Measurements from ENCODE around the gene CARD18. TPM values are rescaled to one million over a fixed set of nuclear protein-coding genes. Genes with fewer than 3 reads are reported as not detected.

CARD18 gene
- total RNA-seq, 3 donors from 2014 or later, result not detected

- no peak for DNase-seq (ENCODE audit: low spot score in 2 of 2)
- Histone ChIP-seq H3K4me1 (no peaks in the 10 kb centered on the region), H3K9me3 (no peaks in the 10 kb centered on the region), H3K27ac (no peak overlapping the region), H3K36me3 (no peaks in the 10 kb centered on the region), H3K4me3 (no peak overlapping the region), H3K27me3 (no peaks in the 10 kb centered on the region)
- TF ChIP-seq CTCF (IDR thresholded peaks at IDR 0.05) (no peak), POLR2A (IDR thresholded peaks at IDR 0.05) (no peak), POLR2AphosphoS5 (IDR thresholded peaks at IDR 0.05) (no peak)
- intact Hi-C loops (cut with DNase I; ENCODE audit: low total_unique reads), result no loop called here
Observed at GRCh38 chr11:105179542-105180278, 40.1 kb upstream of the CARD18 start.

- H3K4me1 ChIP-seq, result no peaks in the 10 kb centered on the region
- intact Hi-C loops (cut with DNase I; ENCODE audit: low total_unique reads), result no loop called here
- no peak for DNase-seq (ENCODE audit: low spot score in 2 of 2)
Observed at GRCh38 chr11:105177658-105178057, 38.1 kb upstream of the CARD18 start.

GRCh38 chr11:105168457-105168856 lies 28.9 kb upstream of the CARD18 start:
- H3K9me3 ChIP-seq, result peaks cover 0 to 3% of the 10 kb centered on the region in 2 donors
- TF ChIP-seq POLR2A (IDR thresholded peaks at IDR 0.05) (no peak), POLR2AphosphoS5 (IDR thresholded peaks at IDR 0.05) (no peak)
- DNase-seq (ENCODE audit: low spot score in 2 of 2), result no peak
- no peaks in the 10 kb centered on the region for H3K4me1 ChIP-seq
- no peaks in the 10 kb centered on the region for H3K36me3 ChIP-seq
- no peak overlapping the region for H3K4me3 ChIP-seq
- no peak overlapping the region for H3K27ac ChIP-seq
- intact Hi-C loops (cut with DNase I; ENCODE audit: low total_unique reads), result no loop called here
- H3K27me3 ChIP-seq, result no peaks in the 10 kb centered on the region

More at GRCh38 chr11:105177658-105178057, 38.1 kb upstream of the CARD18 start:
- Histone ChIP-seq H3K27me3 (no peaks in the 10 kb centered on the region), H3K9me3 (no peaks in the 10 kb centered on the region), H3K4me3 (no peak overlapping the region), H3K27ac (no peak overlapping the region), H3K36me3 (no peaks in the 10 kb centered on the region)
- no peak for TF ChIP-seq CTCF (IDR thresholded peaks at IDR 0.05)
- TF ChIP-seq POLR2AphosphoS5 (IDR thresholded peaks at IDR 0.05), result no peak
- no peak for TF ChIP-seq POLR2A (IDR thresholded peaks at IDR 0.05)

- no peaks in the 10 kb centered on the region for H3K4me1 ChIP-seq
- no peaks in the 10 kb centered on the region for H3K27me3 ChIP-seq
- peaks cover 0 to 3% of the 10 kb centered on the region in 2 donors for H3K9me3 ChIP-seq
- no peak for DNase-seq (ENCODE audit: low spot score in 2 of 2)
- no peak overlapping the region for H3K4me3 ChIP-seq
- H3K27ac ChIP-seq, result no peak overlapping the region
- no peak for TF ChIP-seq CTCF (IDR thresholded peaks at IDR 0.05)
- TF ChIP-seq POLR2A (IDR thresholded peaks at IDR 0.05), result no peak
- no peak for TF ChIP-seq POLR2AphosphoS5 (IDR thresholded peaks at IDR 0.05)
- H3K36me3 ChIP-seq, result no peaks in the 10 kb centered on the region
- intact Hi-C loops (cut with DNase I; ENCODE audit: low total_unique reads), result no loop called here
Observed at GRCh38 chr11:105167244-105167643, 27.7 kb upstream of the CARD18 start.

GRCh38 chr11:105164208-105164607 lies 24.6 kb upstream of the CARD18 start:
- intact Hi-C loops (cut with DNase I; ENCODE audit: low total_unique reads), result no loop called here
- no peaks in the 10 kb centered on the region for H3K4me1 ChIP-seq
- H3K36me3 ChIP-seq, result no peaks in the 10 kb centered on the region
- no peak overlapping the region for H3K4me3 ChIP-seq
- H3K27me3 ChIP-seq, result no peaks in the 10 kb centered on the region
- H3K9me3 ChIP-seq, result no peaks in the 10 kb centered on the region
- TF ChIP-seq POLR2AphosphoS5 (IDR thresholded peaks at IDR 0.05), result no peak
- no peak for TF ChIP-seq POLR2A (IDR thresholded peaks at IDR 0.05)
- no peak for TF ChIP-seq CTCF (IDR thresholded peaks at IDR 0.05)
- H3K27ac ChIP-seq, result no peak overlapping the region
- DNase-seq (ENCODE audit: low spot score in 2 of 2), result no peak
